HCEC 1CT (cell line): ENCODE results near the gene PTPRT.

Source experiments
- DNase-seq: peaks from one replicate; pipeline ENCODE4 v3.0.0-alpha.2; 2017

Gene PTPRT

GRCh38 chr20:42441196-42441863 is 748.4 kb downstream of the PTPRT start:
- no peak for DNase-seq

GRCh38 chr20:42435230-42435629 is 754.5 kb downstream of the PTPRT start:
- no peak for DNase-seq

- no peak for DNase-seq
Measured at GRCh38 chr20:42432496-42433334, 757.0 kb downstream of the PTPRT start.

- no peak for DNase-seq
Measured at GRCh38 chr20:42430598-42430997, 759.1 kb downstream of the PTPRT start.

- DNase-seq: no peak
Measured at GRCh38 chr20:42429761-42430458, 759.8 kb downstream of the PTPRT start.

- no peak for DNase-seq
Measured at GRCh38 chr20:42419814-42420532, 769.7 kb downstream of the PTPRT start.

GRCh38 chr20:42406826-42407225 is 782.9 kb downstream of the PTPRT start:
- no peak for DNase-seq

GRCh38 chr20:42402455-42402854 is 787.3 kb downstream of the PTPRT start:
- no peak for DNase-seq

- no peak for DNase-seq
Measured at GRCh38 chr20:42401613-42402012, 788.1 kb downstream of the PTPRT start.

GRCh38 chr20:42399802-42400201 is 789.9 kb downstream of the PTPRT start:
- DNase-seq: no peak

GRCh38 chr20:42392442-42392841 is 797.3 kb downstream of the PTPRT start:
- DNase-seq: no peak

GRCh38 chr20:42391807-42392206 is 797.9 kb downstream of the PTPRT start:
- DNase-seq: no peak

- no peak for DNase-seq
Measured at GRCh38 chr20:42380287-42380686, 809.4 kb downstream of the PTPRT start.

GRCh38 chr20:42379385-42379784 is 810.3 kb downstream of the PTPRT start:
- no peak for DNase-seq

- no peak for DNase-seq
Measured at GRCh38 chr20:42378826-42379225, 810.9 kb downstream of the PTPRT start.

GRCh38 chr20:42376131-42376530 is 813.6 kb downstream of the PTPRT start:
- DNase-seq: no peak

GRCh38 chr20:42373049-42373448 is 816.7 kb downstream of the PTPRT start:
- DNase-seq: no peak

GRCh38 chr20:42370075-42370474 is 819.6 kb downstream of the PTPRT start:
- no peak for DNase-seq

- DNase-seq: no peak
Measured at GRCh38 chr20:42368910-42369309, 820.8 kb downstream of the PTPRT start.

GRCh38 chr20:42366626-42367025 is 823.1 kb downstream of the PTPRT start:
- DNase-seq: no peak

GRCh38 chr20:42364446-42364845 is 825.3 kb downstream of the PTPRT start:
- no peak for DNase-seq

GRCh38 chr20:42361402-42361970 is 828.2 kb downstream of the PTPRT start:
- no peak for DNase-seq

GRCh38 chr20:42360621-42361020 is 829.1 kb downstream of the PTPRT start:
- no peak for DNase-seq
